HL-60/S4 treated with phorbol 12-myristate 13-acetate at 8.2 ng/mL for 4 days and 3 days (cell line): ENCODE data around the gene KRTAP10-9.
"Not testable (repeated sequence)": the region's sequence is repeated elsewhere in the genome, so short reads cannot be mapped to it uniquely, and the experiment has no call there.

Source experiments
- in situ Hi-C: fragments of 300-500 bp; cut with MboI; formaldehyde crosslinking; loops from 2 replicates; pipeline ENCODE4 v1.15.0; 2022; ENCODE audit warnings: low sequenced_read_pairs

The KRTAP10-9 gene

GRCh38 chr21:44614161-44614631 lies 12.7 kb upstream of the KRTAP10-9 start:
- in situ Hi-C loops, result no loop called here

- in situ Hi-C loops, result no loop called here
These were observed 11.9 kb upstream of the KRTAP10-9 start for GRCh38 chr21:44614961-44615391.

DNA sequence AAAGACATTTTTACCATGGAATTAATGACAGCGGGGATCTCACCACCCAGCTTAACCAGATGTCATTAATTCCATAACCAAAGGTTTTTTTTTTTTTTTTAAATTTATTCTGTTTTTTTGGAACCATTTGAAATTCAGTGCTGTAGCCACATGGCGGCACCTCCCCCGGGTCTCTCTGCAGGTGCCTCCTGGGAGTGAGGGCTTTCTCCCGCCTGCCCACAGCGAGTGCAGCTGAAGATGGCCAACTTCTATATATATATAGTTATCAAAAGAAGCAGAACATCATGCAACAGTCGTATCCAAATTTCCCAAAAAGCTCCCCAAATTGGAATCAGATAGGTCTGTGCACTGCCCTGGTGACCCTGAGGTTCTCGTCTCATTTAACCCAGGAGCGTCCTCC lies 11.4 kb upstream of the KRTAP10-9 start:
- in situ Hi-C loops, result no loop called here

DNA sequence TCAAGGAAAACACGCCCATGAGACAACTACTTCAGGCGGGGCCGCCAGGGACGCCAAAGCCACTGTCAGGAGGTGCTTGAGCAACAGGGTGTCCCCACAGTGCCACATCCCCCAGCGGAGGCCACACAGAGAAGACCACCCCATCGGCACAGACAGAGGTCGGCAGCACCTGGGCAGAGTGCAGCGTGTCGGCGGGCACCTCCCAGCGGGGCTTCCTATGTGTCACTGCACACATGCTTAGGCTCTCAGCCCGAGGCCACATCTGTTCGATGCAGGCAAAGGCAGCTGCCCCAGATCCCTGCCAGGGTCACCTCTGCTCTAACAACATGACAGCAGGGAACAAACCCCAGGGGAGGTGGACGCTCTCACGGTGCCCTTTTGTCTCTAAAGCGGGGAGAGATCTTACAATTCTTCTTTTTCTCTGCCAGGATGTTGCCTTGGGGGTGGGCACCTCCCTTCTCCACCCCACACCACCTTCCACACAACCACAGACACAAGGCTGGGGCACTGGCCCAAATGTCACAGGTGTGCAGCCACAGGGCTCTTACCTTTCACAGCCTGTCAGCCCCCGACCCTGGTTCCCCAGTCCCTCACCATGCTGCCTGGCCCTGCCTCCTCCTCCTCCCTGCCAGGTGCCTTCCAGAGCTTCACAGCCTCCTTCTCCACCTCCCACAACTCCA lies 10.8 kb upstream of the KRTAP10-9 start:
- in situ Hi-C loops, result no loop called here

GRCh38 chr21:44616591-44616926 lies 10.3 kb upstream of the KRTAP10-9 start:
- in situ Hi-C loops, result no loop called here

DNA sequence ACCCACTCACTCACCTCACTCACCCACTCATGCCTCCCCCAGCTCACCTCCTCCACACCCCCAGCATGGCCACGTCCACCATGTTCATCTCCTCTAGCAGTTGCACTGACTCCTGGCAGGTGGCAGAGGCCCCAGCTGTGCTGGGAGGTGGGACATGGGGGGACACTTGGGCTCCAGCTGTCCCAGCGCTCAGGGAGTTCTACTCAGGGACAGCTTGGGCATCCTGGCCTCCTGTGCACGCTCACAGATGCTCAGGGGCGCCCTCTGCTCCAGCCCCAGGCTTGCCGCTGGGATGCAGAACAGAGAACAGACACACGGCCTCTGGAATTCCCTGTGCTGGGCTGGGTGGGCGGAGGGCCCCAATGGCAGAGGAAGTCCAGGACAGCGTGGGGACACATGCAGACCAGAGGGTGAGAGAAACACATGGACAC lies 9.8 kb upstream of the KRTAP10-9 start:
- in situ Hi-C loops, result no loop called here

- in situ Hi-C loops, result no loop called here
These were observed 8.4 kb upstream of the KRTAP10-9 start for GRCh38 chr21:44618504-44618903.

- in situ Hi-C loops, result no loop called here
These were observed 8.0 kb upstream of the KRTAP10-9 start for GRCh38 chr21:44618909-44619308.

GRCh38 chr21:44619886-44620285 lies 7.0 kb upstream of the KRTAP10-9 start:
- in situ Hi-C loops, result no loop called here

DNA sequence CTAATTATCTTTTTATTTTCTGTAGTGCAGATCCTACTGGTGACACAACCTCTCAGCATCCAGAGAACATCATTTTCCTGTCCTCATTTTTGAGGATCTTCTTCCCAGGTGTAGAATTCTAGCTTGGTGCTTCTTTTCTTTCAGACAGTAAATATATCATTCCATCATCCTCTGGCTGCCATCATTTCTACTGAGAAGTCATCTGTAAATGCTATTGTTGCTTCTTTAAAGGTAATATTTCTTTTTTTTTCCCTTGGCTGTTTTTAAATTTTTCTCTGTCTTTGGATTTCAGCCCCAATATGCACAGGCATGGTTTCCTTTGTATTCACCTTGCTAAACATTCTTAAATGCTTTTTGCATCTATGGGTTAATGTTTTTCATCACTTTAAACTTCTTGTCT lies 3.3 kb upstream of the KRTAP10-9 start:
- in situ Hi-C loops, result no loop called here

DNA sequence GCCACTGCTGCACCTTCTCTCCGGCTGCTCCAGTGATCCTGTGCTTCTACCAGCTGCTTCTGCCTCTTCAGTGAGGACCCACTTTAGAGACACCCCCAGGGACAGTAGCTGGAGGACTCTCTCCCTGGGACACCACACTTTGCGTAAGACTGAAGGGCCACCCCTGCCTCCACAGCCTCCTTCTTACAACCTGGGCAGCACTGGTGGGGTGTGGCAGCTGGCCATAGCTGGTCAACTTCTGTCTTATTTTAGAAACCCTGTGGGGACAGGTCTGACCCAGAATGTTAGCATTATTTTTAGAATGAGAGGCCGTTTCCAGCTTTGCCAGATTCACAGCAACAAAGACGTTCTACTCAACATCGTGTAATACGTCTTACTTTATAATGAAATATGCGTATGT lies 1.1 kb upstream of the KRTAP10-9 start:
- in situ Hi-C loops, result no loop called here

- in situ Hi-C loops, result no loop called here
These were observed 631 bp upstream of the KRTAP10-9 start for GRCh38 chr21:44626262-44626661.

- in situ Hi-C loops, result not testable (repeated sequence)
These were observed 409 bp downstream of the KRTAP10-9 start for GRCh38 chr21:44627181-44627822.

GRCh38 chr21:44627831-44628233 lies 939 bp downstream of the KRTAP10-9 start:
- in situ Hi-C loops, result not testable (repeated sequence)

DNA sequence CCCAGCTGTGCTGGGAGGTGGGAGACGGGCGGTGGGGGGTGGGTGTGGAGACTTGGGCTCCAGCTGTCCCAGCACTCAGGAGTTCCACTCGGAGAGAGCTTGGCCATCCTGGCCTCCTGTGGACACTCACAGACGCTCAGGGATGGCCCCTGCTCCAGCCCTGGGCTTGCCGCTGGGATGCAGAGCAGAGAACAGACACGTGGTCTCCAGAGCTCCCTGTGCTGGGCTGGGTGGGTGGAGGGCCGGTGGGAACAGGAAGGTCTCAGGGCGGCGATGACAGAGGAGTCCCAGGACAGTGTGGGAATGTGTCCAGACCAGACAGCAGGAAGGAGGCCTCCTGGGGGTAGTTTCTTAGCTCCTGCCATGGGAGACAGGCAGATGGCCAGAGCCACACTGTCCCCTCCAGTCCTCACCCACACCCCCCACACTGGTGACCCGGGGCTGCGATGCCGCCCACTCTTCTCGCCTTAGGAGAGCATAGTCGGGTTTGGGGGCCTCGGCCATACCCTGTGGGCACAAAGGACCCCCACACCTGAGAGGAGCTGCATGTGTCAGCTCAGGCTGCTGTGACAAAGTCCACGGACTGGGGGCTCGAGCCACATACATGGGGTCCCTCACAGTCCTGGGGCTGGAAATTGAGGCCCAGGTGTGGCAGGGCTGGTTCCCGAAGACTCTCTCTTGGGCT lies 2.0 kb downstream of the KRTAP10-9 start:
- in situ Hi-C loops, result no loop called here

DNA sequence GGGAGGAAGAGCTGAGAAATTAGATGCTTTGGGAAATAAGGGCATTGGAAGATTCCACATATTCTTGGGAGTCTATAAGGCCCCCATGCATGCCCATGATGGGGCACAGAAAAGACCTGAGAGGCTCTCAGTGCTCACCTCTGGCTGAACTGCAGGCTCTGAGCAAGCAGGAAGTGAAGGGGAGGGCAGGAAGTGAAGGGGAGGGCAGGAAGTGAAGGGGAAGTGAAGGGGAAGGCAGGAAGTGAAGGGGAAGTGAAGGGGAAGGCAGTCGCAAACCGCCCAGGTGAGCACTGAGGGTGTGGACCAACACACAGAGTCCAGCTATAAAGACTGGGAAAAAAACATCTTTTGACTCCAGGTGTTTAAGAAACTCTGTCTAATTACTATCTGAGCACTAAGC lies 3.5 kb downstream of the KRTAP10-9 start:
- in situ Hi-C loops, result no loop called here

DNA sequence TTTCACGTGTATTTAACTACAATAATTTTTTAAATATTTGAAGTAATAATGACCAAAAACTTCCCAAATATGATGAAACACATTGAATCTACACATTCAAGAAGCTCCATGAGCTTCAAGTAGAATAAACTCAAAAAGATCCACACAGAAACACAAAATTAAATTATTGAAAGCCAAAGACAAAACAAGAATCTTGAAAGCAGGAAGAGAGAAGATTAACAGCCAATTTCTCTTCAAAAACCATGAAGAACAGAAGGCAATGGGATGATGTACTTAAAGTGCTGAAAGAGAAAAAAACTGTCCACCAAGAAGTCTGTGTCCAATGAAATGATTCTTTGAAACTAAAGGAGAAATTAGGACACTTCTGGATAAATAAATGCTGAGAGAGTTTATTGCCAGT lies 5.2 kb downstream of the KRTAP10-9 start:
- in situ Hi-C loops, result no loop called here

DNA sequence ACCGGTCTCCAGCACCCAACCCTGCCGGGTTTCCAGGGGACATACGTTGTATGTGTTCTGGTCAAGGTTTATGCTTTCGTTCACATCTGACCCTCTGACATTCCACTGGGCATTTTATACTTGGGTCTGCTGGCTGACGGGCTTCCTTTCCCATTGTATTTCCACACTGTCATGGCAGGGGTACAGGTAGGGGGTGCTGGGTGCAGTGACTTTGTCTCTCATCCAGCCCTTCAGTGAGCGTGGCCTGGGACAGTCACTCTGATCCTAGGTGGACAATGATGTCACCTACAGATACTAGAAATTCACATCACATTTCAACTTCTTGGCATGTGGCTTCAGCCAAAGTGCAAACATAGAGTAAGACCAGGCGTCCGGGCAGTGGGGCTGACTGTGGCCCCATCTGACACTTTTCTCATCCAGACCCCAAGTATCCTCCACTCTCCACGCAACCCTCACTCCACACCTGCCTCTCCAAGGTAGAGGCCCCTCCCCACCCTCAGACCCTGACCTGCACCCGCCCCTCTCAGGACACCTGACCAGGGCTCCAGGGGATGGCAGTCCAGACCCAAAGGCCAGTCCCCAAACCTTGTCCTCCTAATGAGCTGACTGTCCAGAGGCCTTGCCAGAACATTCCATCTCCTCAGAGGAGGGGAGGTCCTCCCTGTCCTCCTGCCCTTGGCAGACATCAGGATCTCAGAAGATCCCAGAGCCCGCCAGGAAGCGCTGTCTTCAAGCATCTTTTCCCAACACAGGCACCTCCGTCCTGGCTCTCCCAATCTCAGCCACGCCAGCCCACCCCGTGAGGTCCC lies 9.5 kb downstream of the KRTAP10-9 start:
- in situ Hi-C loops, result no loop called here

DNA sequence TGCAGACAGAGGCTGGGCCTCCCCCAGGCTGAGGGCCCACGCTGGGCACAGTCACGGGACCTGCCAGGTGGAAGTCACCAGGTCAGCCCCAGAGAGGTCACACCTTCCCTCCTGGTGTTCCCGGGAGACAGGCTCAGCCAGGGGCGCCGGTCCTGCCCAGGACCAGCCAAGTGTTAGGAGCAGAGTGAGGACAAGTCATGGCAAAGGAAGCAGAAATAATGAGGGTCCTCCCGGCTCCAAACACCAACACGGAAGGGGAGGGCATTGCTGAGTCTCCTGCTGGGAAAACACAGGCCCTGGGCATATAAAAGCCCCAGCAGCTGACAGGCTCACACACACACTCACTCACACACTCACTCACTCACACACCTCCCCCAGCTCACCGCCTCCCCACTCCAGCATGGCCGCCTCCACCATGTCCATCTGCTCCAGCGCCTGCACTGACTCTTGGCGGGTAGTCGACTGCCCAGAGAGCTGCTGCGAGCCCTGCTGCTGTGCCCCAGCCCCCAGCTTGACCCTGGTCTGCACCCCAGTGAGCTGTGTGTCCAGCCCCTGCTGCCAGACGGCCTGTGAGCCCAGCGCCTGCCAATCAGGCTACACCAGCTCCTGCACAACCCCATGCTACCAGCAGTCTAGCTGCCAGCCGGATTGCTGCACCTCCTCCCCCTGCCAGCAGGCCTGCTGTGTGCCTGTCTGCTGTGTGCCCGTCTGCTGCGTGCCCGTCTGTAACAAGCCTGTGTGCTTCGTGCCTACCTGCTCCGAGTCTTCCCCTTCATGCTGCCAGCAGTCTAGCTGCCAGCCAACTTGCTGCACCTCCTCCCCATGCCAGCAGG lies 10.3 kb downstream of the KRTAP10-9 start, which contains the start of gene KRTAP10-10:
TSS of gene KRTAP10-10 (plus strand) at position 339 of the 833 bp plus-strand sequence. CDS start at position 401, 62 bp downstream.
- in situ Hi-C loops, result no loop called here

DNA sequence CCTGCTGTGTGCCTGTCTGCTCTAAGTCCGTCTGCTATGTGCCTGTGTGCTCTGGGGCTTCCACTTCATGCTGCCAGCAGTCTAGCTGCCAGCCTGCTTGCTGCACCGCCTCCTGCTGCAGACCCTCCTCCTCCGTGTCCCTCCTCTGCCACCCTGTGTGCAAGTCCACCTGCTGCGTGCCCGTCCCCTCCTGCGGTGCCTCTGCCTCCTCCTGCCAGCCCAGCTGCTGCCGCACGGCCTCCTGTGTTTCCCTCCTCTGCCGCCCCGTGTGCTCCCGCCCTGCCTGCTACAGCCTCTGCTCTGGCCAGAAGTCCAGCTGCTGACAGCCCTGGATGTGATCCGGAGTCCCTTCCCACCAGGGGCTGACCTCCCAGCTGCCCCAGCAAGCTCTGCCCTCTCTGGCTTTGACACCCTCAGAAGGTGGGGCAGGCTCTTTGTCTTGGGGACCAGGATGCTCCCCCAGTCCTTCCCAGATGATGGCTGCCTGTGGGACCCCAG lies 11.0 kb downstream of the KRTAP10-9 start:
- in situ Hi-C loops, result not testable (repeated sequence)
